ENCODE data around the gene POU2F1.

POU2F1 gene

GRCh38 chr1:167196166-167196565, 24.5 kb upstream of the POU2F1 start:
- Histone ChIP-seq H3K36me3 (ENCODE audit: low read length) (no peaks in the 10 kb centered on the region), H3K4me2 (ENCODE audit: low read depth, low read length, poor library complexity, severe bottlenecking) (no peak overlapping the region), H4K20me1 (ENCODE audit: low read depth, low read length) (no peaks in the 10 kb centered on the region), H3K9me3 (ENCODE audit: insufficient read depth, low read length) (no peaks in the 10 kb centered on the region), H3F3A (ENCODE audit: insufficient read depth) (no peaks in the 10 kb centered on the region), H3K27me3 (ENCODE audit: low read length) (no peaks in the 10 kb centered on the region), H3K9ac (ENCODE audit: low read length) (no peak overlapping the region), H2AFZ (ENCODE audit: low read depth, low read length, severe bottlenecking) (no peak overlapping the region), H3K79me2 (ENCODE audit: insufficient read depth, low read length) (no peaks in the 10 kb centered on the region), H3K27ac (ENCODE audit: low read depth, low read length) (no peak overlapping the region), H3K4me3 (ENCODE audit: insufficient read depth, low read length, poor library complexity, severe bottlenecking) (no peak overlapping the region), H3K9me2 (replicated peaks; ENCODE audit: insufficient read depth, low read length) (no peaks in the 10 kb centered on the region)
- TF ChIP-seq EZH2phosphoT487 (conservative IDR thresholded peaks at IDR 0.05; ENCODE audit: low read length) (no peak), CTCF (IDR thresholded peaks at IDR 0.05; ENCODE audit: insufficient read depth, low read length, poor library complexity, severe bottlenecking) (no peak)

- Histone ChIP-seq H3K9me2 (replicated peaks; ENCODE audit: insufficient read depth, low read length) (no peaks in the 10 kb centered on the region), H3K9ac (ENCODE audit: low read length) (no peak overlapping the region), H4K20me1 (ENCODE audit: low read depth, low read length) (no peaks in the 10 kb centered on the region), H3F3A (ENCODE audit: insufficient read depth) (no peaks in the 10 kb centered on the region), H3K27ac (ENCODE audit: low read depth, low read length) (no peak overlapping the region), H2AFZ (ENCODE audit: low read depth, low read length, severe bottlenecking) (no peak overlapping the region), H3K4me3 (ENCODE audit: insufficient read depth, low read length, poor library complexity, severe bottlenecking) (no peak overlapping the region), H3K4me2 (ENCODE audit: low read depth, low read length, poor library complexity, severe bottlenecking) (no peak overlapping the region), H3K79me2 (ENCODE audit: insufficient read depth, low read length) (no peaks in the 10 kb centered on the region), H3K27me3 (ENCODE audit: low read length) (no peaks in the 10 kb centered on the region), H3K9me3 (ENCODE audit: insufficient read depth, low read length) (no peaks in the 10 kb centered on the region), H3K36me3 (ENCODE audit: low read length) (no peaks in the 10 kb centered on the region)
- TF ChIP-seq EZH2phosphoT487 (conservative IDR thresholded peaks at IDR 0.05; ENCODE audit: low read length) (no peak), CTCF (IDR thresholded peaks at IDR 0.05; ENCODE audit: insufficient read depth, low read length, poor library complexity, severe bottlenecking) (no peak)
Observed at GRCh38 chr1:167197236-167197635, 23.4 kb upstream of the POU2F1 start.

GRCh38 chr1:167197692-167198091, 23.0 kb upstream of the POU2F1 start:
- Histone ChIP-seq H3K9me3 (ENCODE audit: insufficient read depth, low read length) (no peaks in the 10 kb centered on the region), H3K36me3 (ENCODE audit: low read length) (no peaks in the 10 kb centered on the region), H3K79me2 (ENCODE audit: insufficient read depth, low read length) (no peaks in the 10 kb centered on the region), H3K27me3 (ENCODE audit: low read length) (no peaks in the 10 kb centered on the region), H3F3A (ENCODE audit: insufficient read depth) (no peaks in the 10 kb centered on the region), H4K20me1 (ENCODE audit: low read depth, low read length) (no peaks in the 10 kb centered on the region), H3K4me3 (ENCODE audit: insufficient read depth, low read length, poor library complexity, severe bottlenecking) (no peak overlapping the region), H3K9me2 (replicated peaks; ENCODE audit: insufficient read depth, low read length) (no peaks in the 10 kb centered on the region), H3K27ac (ENCODE audit: low read depth, low read length) (no peak overlapping the region), H3K9ac (ENCODE audit: low read length) (no peak overlapping the region), H3K4me2 (ENCODE audit: low read depth, low read length, poor library complexity, severe bottlenecking) (no peak overlapping the region), H2AFZ (ENCODE audit: low read depth, low read length, severe bottlenecking) (no peak overlapping the region)
- TF ChIP-seq CTCF (IDR thresholded peaks at IDR 0.05; ENCODE audit: insufficient read depth, low read length, poor library complexity, severe bottlenecking) (no peak), EZH2phosphoT487 (conservative IDR thresholded peaks at IDR 0.05; ENCODE audit: low read length) (no peak)

Measured in SU-DHL-6 (cell line).